NCI-H748 (cell line): ENCODE data around the gene QSER1.
A peak's percentile ranks its signal among the peaks of the same experiment; 100 is the strongest.

Source experiments
- DNase-seq: peaks from one replicate; lab custom pipeline; 2025; ENCODE audit not compliant: unreplicated experiment; lab: John Stamatoyannopoulos, UW

QSER1 gene

DNA sequence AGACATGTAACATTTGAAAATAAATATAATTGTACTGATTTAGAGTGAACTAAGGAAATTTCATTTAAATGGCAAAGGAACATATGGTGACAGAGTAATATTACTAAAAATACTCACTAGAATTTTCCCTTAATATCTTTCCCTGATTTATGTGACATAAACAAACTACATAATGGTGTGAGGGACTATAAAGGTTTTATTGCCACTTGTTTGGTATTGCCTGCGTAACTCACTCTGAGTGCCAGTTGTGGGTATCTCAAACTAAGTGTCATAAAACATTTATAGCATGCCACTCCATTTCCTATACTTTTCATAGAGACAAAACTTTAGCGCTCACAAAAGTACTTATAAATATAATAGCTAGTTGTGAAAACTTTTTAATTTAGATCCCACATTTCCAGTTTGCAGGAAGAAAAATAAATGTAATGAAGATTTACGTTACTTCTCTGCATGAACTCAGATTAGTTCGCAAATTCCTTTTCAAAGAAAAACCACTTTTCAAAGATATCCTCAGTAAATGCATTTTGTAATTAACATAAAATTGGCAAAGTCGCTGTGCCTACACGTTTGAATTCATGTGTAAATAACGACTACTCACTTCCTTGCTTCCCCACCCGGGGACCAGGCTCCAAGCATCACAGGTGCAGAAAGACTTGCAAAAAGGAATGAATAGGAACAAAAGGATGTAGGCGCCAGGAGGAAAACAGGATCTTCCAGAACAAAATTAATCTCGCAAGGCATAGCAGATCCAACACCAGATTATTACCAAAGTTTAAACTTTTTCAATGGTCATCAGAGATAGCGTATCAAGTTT is 1.6 kb upstream of the QSER1 start:
- peak; percentile 75 for DNase-seq

DNA sequence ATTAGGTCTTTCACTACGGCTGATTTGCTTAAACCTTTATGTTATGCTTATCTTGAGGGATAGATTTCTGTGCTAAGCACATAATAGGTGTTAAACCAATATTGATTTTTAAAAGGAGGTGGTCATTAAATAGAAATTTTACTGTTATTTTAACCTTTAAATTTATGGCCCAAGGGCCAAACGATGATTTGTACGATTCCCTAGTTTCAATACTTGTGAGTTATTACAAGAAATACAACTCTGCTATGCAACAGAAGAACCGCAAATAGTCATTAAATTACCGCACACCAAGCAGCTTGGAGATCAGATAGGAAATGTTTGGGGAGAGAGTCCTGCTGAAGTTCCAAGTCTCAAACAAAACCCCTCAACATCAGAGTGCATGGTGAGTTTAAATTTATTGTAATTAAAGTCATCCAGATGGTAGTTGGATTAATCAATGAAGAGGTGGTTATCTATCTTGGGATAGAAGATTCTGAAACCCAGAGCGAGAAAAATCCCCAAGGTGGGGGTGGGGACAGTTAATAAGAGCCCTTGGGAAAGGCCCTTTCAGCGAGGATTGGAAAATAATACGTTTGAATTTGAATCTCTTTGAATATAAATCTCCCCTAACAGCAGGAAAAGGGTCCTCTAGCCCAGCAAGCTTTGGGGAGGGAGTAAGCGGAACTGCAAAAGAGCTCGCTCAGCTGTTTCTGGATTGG is 805 bp upstream of the QSER1 start:
- DNase-seq, result peak; percentile 75

GRCh38 chr11:32893093-32893342 is 407 bp downstream of the QSER1 start:
- no peak for DNase-seq

DNA sequence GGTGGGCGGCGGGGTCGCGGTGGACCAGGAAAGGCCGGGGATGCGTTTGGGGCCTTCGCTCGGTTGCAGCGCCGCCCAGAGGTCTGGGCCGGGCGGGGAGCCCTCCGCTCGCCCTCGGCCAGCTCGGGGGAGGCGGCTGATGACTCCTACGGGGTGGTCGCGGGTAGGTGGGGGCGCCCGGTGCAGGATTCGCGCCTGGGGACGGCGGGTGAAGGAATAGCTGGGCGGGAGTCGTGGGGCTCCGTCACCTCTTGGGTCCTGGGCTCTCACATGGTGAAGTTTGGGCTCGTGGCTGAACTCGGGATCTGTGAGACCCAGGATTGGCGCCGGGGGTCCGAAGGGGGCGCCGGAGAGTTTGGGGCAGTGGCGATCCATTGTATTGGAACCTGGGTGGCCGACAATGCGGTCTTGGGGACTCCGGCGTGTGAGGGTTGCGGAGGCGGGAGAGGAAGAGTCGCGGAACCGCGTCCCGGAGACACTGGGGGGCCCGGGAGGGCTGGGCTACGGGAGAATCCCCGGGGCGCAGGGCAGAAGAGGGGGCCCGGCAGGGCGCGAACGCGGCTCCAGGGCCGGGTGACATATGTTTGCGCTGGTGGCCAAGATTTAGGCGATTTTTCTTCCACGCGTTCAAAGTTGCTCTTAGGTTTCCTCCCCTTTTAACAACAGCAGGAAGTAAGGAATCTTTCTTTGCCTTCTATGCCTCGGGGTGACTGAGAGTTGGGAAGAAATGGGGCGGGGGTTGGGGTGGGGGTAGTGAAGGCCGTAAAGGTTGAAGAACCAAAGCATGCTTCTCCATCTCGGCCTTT is 935 bp downstream of the QSER1 start:
- peak; percentile 79 for DNase-seq

DNA sequence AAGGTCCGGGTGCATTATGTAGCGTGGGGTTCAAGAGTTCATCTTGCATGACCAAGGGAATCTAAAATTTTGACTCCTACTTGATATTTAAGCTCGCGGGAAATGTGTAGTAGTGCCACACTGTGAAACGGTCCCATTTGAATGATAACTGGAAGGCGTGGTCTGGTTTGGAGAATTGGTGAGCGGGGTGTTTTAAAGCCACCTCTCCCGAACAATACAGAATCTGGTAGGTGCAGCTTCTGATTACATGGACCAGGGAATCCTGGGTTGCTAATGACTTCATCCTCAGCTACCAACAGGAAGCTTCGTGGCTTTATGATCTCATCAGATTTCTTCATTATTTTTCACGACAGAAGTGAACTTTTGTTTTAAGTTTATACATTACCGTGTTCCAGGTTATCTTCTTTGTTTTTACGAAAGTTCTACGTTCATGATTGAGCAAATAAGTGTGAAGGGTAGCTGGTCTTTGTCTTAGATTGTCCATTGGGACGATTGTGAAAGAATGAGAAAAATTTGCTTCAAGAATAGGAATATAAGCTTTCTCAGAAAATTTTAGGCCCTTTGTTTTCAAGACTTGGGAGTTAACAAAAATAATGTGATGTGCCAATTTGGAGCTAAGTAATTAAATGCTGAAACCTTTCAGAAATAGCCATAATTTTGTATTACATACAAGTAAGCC is 1.7 kb downstream of the QSER1 start:
- peak; percentile 86 for DNase-seq

DNA sequence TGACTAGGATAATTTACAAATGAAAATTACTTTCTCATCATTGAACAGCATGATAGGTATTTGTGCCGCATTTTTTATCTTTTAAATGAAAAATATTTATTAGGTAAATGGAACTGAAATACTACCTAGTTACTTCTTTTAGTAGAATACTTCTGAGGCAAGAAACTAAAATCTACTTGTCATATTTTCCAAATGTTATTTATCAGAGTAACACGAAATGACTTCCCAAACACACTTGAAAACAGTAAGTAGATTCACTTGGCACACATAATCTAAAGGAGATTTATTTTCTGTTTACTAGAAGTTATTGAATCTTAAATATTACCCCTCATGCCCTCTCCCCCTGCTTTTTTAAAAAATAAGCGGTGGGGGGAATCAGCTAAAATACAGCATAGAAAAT is 2.3 kb downstream of the QSER1 start:
- DNase-seq, result no peak

- DNase-seq, result no peak
Observed at GRCh38 chr11:32895471-32895870, 2.9 kb downstream of the QSER1 start.

DNA sequence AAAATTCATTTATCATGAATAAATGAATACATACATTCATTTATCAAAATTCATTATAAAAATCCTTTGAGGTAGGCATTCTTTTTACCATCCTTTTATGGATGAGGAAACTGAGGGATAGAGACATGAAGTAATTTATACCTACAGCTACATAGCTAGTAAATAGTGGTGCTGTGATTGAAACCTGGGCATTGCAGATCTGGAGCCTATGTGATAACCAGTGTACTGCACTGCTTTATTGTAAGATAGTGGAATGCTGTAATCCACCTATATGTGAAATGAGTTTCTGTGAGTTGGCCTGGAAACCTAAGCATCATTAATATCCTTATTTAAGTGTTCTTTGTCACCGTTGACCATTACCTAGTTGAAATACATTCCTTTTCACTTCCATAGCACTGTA is 4.5 kb downstream of the QSER1 start:
- no peak for DNase-seq

- no peak for DNase-seq
Observed at GRCh38 chr11:32899438-32899837, 6.8 kb downstream of the QSER1 start.

- no peak for DNase-seq
Observed at GRCh38 chr11:32902089-32902665, 9.6 kb downstream of the QSER1 start.

DNA sequence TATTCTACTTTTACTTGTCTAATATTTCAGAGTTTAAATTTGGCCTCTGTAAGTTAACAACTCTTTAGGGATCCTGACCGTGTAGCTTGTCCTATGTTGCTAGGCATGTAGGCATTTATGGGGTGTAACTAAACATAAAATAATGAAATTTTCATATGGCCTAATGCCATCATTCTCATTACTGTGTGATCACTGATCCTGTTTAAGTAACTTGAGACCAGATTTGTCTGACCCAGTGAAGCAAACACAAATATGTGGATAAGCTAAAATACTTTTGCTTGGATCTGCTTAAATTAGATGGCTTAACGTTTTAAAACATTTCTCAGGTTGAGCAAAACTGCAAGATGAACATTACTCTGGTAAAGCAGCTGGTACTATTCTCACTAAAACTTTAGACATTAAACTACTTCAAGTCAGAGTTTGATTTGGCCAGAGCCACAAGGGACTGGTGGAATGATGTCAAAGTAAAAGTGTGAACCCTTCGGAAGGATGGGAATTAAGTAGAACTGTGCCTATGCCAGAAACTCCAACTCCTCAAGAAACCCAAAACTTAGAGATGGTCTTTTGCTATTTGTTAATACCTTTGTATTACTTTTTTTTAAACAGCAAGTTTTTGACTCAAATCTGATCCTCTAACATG is 12.5 kb downstream of the QSER1 start:
- DNase-seq, result no peak

GRCh38 chr11:32908619-32909018 is 16.0 kb downstream of the QSER1 start:
- no peak for DNase-seq

- DNase-seq, result no peak
Observed at GRCh38 chr11:32911413-32911812, 18.8 kb downstream of the QSER1 start.

- DNase-seq, result no peak
Observed at GRCh38 chr11:32913445-32913844, 20.8 kb downstream of the QSER1 start.

DNA sequence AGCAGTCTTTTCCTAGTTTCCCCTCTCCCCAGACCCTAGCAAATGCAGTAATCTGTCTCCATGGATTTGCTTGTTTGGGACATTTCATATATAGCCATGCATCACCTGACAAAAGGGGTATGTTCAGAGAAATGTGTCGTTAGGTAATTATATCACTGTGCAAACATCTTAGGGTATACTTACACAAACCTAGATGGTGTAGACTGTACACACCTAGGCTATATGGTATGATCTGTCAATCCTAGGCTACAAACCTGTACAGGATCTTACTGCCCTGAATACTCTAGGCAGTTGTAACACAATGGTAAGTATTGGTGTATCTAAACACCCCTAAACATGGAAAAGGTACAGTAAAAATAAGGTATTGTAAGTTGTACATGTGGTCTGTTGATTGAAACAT is 23.8 kb downstream of the QSER1 start:
- no peak for DNase-seq

DNA sequence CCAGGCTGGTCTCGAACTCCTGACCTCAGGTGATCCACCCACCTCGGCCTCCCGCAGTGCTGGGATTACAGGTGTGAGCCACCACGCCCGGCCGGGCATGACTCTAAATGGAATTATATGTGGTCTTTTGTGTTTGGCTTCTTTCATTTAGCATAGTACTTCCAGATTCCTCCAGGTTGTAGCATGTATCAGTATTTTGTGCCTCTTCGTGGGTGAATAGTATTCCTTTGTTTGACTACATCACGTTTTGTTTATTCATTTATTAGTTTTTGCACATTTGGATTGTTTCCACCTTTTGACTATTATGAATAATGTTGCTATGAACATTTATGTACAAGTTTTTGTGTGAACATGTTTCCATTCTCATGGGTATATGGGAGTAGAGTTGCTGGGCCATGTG is 24.4 kb downstream of the QSER1 start:
- DNase-seq, result no peak

DNA sequence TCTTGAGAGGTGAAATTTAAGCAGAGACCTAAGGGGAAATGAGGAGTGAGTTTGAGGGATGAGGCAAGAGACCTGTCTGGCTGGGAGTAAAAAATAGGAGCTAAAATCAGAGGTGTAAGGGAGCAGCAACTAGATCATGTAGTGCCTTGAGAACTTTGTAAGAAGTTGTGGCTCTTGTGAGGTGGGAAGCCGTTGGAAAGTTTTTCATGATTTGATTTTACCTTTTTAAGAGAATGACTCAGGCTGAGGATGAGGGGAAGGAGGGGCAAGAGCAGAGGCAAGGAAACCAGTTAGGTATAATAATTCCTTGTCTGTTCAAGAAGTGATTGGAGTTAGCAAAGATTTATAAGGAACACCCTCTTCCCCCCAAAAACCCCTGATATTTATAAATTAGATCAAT is 25.8 kb downstream of the QSER1 start:
- DNase-seq, result no peak

- no peak for DNase-seq
Observed at GRCh38 chr11:32919338-32919737, 26.7 kb downstream of the QSER1 start.

DNA sequence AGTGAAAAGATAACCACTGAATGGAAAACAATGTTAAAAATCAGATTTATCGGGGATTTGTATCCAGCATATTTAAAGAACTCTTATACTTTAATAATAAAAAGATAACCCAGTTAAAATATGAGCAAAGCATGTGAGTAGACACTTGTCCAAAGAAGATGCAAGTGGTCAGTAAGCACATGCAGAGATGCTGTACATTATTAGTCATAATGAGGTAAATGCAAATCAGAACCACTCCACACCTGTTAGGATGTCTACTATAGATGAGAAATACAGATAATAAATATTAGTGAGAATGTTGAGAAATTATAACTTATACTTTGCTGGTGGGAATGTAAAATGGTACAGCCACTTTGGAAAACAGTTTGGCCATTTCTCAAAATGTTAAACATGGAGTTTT is 28.0 kb downstream of the QSER1 start:
- no peak for DNase-seq

DNA sequence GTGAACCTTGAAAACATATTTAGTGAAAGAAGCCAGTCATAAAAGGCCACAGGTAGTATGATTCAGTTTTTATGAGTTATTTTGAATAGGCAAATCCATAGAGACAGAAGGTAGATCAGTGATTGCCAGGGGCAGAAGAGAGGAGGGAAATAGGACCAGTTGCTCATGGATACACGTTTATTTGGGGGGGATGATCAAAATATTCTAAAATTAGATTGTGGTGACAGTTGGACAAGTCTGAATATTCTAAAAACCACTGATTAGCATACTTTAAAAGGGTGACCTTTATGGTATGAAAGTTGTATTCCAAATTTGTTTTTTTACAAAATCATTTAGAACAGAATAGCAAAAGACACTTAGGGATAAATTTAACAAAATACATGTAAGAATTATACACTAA is 28.6 kb downstream of the QSER1 start:
- no peak for DNase-seq

- DNase-seq, result no peak
Observed at GRCh38 chr11:32931606-32932005, 39.0 kb downstream of the QSER1 start.
